HFF-Myc (cell line): ENCODE data around the gene ELN.
"Not testable (repeated sequence)": the region's sequence is repeated elsewhere in the genome, so short reads cannot be mapped to it uniquely, and the experiment has no call there.

Experiments
- DNase-seq: peaks from one replicate; pipeline ENCODE4 v3.0.0-alpha.2; 2011; ENCODE audit warnings: low read depth; ENCODE audit errors: extremely low read depth
- H3K4me3 ChIP-seq: replicated peaks from 2 replicates; pipeline ENCODE4 v1.5.1; 2011; ENCODE audit warnings: low read depth, mild to moderate bottlenecking, control low read depth, low read length
- CTCF ChIP-seq: IDR thresholded peaks from 2 replicates; pipeline ENCODE4 v1.5.1; 2012; ENCODE audit warnings: mild to moderate bottlenecking, low read depth, low read length, control low read depth; ENCODE audit errors: missing control alignments

ELN gene

DNA sequence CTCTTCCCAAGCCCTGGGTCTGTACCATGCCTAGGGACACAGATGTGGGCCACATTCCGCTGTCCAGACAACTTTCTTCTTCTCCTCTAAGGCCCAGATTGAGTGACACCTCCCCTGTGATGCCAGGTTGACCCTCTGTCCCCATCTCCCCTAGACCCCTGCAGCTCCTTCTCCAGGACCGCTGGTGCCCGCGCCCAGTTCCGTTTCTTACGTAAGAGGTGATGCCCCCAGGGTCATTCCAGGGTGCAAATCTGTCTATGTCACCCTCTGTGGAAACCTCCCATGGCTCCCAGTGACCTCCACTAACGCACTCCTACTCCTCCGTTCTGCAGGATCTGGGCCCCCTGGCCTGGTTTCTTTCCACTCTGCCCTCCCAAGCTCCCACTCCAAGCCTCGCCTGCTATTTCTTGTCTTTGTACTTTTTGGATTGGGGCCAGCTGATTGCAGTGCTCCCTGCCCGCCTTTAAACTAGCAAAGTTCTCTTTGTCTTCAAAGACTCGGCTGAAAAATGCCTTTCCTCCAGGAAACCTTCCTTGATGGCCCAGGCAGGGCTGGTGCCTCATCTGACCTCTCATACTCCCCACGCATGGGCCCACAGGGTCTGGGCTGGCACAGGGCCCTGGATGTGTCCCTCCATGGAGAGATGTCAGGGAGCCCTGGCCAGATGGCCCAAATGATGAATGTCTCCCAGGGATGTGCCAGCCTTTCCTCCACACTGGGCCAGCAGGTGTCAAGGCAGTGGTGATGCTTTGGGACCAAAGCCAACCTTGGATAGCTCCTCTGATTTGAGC, 21.3 kb upstream of the ELN start:
- H3K4me3 ChIP-seq, result no peak overlapping the region
- DNase-seq, result no peak
- no peak for TF ChIP-seq CTCF

DNA sequence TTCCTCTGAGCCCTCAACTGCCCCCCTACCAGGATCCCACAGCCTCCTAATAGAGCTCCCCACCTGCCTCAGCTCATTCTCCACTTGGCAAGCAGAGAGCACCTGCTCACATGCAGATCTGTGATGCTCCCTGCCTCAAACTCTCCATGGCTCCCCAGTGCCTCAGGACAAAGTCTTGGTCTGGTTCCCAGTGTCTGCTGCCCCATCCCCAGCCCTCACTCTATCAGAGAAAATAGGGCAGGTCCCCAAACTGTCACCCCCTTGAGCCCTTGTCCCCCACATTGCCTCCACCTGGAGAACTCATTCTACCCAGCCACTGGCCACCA, 20.8 kb upstream of the ELN start:
- DNase-seq, result no peak
- no peak for TF ChIP-seq CTCF
- no peak overlapping the region for H3K4me3 ChIP-seq

DNA sequence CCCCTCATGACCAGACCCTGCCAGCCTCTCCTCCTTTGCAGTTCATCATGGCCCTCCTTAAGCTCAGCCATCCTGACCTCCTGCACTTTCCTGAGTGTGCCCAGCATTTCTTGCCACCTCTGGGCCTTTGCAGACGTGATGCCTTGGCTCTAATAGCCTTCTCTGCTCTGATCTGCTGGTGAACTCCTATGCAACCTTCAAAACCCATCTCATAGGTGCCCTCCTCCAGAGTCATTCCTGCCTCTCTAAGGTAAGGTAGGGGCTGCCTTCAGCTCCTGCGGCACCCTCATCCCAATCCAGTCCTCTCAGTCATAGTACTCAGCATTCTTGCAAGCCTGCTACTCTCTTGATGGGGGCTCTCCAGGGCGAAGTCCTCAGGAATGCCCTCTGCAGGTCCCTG, 19.3 kb upstream of the ELN start:
- H3K4me3 ChIP-seq, result no peak overlapping the region
- DNase-seq, result no peak
- no peak for TF ChIP-seq CTCF

DNA sequence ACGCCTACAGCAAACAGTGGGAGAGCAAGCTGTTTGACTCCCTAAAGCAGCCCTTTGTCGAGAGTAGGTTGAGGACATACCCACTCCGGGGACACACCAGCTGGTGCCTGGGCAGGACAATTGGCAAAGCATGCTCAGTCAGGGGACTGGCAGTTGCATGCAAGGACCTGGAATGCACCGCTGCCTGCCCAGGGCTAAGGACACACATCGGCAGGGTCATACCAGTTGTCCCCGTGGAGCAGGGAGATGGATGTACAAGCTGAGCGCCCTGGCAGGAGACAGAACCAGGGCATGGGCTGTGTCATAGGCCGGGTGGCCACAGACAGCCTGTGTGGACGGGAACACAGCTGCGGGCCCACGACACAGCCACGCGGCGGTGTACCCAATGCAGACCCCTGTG, 18.3 kb upstream of the ELN start:
- no peak for TF ChIP-seq CTCF
- no peak overlapping the region for H3K4me3 ChIP-seq
- no peak for DNase-seq

DNA sequence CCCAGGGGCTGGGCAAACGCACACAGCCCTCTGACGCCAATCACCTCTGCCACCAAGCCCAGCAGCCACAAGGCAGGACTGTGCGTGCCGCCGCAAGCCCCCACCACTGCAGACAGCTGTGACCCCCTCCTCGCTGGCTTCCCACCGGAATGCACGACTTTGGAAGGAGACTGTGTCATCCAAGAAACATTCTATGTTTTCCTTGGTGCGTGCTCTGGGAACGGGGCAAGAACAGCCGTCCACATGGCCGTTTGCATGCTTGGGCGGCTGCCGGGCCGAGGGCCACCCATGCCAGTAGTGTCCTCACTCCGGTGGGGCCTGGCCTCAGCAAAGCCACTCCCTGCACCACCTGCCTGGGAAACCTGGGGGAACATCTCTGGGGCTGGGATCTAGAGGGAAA, 17.6 kb upstream of the ELN start:
- H3K4me3 ChIP-seq, result no peak overlapping the region
- DNase-seq, result no peak
- TF ChIP-seq CTCF, result no peak

DNA sequence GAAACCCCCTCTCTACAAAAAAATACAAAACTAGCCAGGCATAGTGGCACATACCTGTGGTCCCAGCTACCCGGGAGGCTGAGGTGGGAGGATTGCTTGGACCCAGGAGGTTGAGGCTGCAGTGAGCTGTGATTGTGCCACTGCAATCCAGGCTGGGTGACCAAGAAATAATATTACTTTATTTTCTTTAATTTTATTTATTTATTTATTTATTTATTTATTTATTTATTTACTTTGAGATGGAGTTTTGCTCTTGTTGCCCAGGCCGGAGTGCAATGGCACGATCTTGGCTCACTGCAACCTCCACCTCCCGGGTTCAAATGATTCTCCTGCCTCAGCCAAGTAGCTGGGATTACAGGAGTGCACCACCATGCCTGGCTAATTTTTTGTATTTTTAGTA, 16.6 kb upstream of the ELN start:
- DNase-seq, H3K4me3 ChIP-seq: not testable (repeated sequence)

DNA sequence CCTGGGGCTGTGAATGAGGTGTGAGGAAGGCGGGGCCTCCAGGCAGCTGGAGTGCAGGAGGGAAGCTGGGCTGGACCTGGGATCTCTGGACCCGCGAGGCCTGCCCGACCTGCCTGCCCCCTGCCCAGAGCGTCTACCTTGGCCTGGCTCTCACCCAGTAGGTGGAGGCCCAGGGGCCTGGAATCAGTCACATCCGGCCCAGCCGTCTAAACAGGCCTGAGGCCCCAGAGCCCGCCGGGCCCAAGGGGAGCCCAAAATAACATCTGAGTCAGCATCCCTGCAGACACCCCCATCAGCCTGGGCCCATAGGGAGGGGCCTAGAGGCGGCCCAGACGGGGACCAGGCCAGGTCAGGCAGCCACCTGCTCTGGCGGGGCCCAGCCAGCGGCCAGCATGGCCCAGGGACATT, 15.1 kb upstream of the ELN start:
- no peak for DNase-seq
- no peak for TF ChIP-seq CTCF
- H3K4me3 ChIP-seq, result no peak overlapping the region
